Measurements from ENCODE around the gene ZNF566.
"Not testable (repeated sequence)": the region's sequence is repeated elsewhere in the genome, so short reads cannot be mapped to it uniquely, and the experiment has no call there.

The ZNF566 gene

DNA sequence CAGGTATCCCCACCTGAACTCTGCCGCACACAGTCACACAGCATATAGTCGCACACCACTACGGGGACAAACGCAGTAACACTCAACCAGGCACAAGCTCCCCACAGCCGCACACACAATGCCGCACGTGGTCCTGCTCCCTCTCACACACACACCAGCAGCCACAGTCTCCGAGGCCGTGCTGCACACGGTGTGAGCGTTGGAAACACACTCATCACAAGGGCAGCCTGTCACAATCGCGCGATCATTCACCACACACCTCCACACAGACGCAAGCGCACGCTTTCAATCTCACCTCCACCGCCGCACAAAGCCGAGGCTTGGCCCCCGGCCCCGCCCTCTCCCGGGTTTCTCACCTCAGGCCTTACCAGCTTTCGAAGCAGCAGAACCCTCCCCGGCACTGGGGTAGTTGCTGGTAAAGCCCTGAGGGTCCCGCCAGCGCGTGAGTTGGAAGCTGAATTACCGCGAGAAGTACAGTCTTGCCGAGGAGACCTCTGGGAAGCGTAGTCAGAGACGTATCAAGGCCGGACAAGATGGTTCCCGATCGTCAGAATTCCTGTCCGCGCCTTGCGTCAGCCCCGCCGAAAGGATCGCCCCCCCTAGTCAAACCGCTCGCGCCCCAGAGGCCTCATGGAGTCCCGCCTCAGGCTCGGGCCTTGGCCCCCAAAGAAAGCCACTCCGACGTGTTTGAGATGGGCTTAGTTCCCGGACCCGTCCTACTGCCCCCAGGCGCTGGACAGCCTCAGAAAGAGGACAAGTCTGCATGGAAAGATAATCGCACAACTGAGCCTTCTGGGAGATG lies at the start of gene ZNF566:
ZNF566 (minus strand) TSS at position 444 of the 802 bp plus-strand sequence. CDS start 13,004 bp downstream, outside the sequence.
- DNase-seq (ENCODE audit: low read depth, low spot score): peak; percentile 99

DNA sequence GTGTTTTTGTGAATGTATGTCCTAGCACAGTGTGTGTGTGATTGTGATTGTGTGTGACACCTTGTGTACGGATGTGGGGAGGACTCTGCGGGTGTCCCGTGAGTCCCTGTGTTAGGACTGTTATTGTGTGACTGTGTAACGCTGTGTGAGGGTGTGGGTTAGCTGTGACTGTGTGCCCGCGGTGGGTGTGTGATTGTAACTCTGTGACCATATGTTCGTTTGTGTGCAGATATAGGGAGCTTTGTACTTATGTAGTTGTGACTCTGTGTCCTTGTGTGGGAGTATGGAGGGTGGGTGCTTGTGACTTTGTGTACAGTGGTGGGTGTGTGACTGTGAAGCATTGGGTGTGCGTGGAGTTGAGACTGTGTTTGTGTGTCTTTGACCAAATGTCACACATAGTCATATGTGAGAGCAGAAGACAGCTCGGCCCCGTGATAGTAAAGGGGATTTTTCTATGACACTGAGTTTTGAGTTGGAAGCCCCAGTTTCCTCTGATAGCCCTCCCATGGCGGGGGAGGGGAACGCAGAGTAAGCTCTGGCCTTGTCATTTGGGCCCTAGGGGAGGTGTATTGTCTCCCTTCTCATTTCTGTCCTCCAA lies 39.7 kb upstream of the ZNF566 start:
- no peak for DNase-seq (ENCODE audit: low read depth, low spot score)

DNA sequence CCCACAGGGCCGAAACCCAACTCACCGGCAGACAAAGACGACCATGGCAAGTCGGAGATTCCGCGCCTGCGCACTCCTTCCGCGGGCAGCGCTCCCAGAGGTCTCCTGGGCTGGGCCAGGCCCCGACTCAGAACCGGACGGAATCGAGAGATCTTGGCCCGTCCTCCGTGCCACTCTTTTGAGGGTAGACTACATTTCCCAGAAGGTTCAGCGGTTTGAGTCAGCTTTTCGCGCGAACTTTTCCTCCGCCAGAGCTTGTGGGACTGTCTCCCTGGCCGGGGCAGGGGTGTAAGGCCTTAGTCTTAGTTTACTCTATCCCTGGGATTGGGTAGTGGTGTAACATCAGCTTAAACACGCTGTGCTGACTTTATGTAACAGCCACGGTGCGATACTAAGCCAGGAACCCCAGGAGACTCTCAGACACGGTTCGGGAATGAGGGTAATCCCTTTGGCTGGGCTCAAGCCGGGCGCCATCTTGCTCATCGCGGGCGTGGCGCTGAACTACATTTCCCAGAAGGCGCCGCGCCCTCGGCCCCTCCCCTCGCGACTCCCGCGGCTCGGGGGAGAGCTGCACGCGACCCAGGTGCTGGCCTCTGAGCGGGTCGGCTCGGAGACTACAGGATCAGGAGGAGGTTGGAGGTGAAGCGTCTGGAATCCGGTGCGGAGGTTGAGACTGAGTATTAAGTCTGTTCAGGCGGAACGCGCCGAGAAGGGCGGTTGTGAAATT lies 39.0 kb upstream of the ZNF566 start, which contains the start of gene ZNF260:
ZNF260 (minus strand) TSS at position 78 of the 727 bp plus-strand sequence. CDS start 13,033 bp downstream, outside the sequence.
- DNase-seq (ENCODE audit: low read depth, low spot score): peak; percentile 95

DNA sequence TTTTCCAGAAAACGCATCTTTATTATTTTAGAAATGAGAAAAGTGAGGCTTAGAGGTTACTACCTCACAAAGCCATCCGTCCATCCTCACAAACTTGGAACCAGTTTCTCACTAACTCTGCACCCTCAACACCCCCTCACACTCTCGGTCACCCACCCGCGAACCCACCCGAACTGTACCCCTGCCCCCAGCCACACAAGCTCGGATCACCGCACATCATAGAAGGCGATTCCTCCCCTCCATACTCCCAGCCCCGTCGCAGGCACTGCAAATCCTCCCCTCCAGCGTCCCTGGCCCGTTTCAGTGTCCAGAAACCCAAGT lies 38.5 kb upstream of the ZNF566 start:
- DNase-seq (ENCODE audit: low read depth, low spot score): no peak

DNA sequence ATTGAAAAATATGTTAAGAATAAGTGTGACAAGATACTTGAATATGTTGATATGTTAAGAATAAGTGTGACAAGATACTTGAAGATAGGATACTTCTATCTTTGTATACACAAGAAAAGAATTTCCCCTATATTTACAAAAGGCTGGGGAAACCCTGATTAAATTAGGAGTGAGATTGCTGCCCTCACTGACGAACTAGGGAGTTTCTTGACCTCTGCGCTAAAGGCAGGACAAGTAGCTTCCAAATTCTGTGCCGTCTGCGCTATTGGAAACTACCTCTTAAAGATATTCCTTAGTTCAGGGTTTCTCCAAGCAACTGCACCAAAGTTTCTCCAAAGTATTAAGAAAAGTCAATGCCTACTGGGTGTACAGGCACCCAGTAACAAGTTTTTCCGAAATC lies 38.0 kb upstream of the ZNF566 start:
- no peak for DNase-seq (ENCODE audit: low read depth, low spot score)

DNA sequence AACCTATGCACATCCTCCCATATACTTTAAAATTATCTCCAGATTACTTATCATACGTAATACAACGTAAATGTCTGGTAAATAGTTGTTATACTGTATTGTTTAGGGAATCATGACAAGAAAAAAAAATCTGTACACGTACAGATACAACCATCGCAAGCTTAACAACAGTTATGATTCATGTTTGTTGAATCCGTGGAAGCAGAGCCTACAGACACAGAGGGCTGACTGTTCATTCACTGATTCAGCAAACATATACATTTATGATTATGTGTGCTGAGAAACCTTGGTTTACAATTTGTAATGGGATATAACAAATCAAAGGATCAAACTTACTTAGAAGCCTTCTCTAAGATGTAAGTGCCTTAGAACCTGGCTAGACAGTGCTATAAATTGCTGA lies 37.2 kb upstream of the ZNF566 start:
- no peak for DNase-seq (ENCODE audit: low read depth, low spot score)

DNA sequence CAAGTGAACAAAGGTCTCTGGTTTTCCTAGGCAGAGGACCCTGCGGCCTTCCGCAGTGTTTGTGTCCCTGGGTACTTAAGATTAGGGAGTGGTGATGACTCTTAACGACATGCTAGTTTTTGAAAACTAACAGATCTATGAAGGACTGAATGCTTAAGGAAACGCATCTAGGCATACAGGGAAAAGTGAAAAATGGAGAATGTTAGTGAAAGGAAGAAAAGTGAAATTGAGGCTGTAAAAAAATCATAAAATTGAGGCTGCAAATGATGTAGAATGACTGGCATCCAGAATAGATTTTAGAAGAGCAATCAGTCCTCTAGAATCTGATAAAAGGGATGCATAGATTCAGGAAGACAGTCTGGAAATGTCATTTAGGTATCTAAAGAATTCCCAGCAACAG lies 35.3 kb upstream of the ZNF566 start:
- no peak for DNase-seq (ENCODE audit: low read depth, low spot score)

DNA sequence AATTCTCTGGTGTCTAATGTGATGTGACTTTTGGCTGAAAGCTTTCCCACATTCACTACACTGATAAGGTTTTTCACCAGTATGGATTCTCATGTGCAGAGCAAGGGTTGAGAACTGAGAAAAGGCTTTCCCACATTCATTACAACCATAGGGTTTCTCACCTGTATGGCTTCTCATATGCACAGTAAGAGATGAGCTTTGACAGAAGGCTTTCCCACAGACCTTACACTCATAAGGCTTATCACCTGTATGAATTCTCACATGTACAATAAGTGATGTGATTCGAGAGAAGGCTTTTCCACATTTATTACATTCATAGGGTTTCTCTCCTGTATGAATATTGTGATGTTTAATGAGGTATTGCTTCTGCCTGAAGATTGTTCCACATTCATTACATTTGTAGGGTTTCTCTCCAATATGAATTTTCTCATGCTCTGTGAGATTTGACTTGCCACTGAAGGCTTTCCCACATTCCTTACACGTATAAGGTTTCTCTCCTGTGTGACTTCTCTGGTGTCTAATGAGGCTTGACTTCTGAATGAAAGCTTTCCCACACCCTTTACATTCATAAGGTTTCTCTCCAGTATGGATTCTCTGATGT lies 24.8 kb upstream of the ZNF566 start:
- DNase-seq (ENCODE audit: low read depth, low spot score): no peak

DNA sequence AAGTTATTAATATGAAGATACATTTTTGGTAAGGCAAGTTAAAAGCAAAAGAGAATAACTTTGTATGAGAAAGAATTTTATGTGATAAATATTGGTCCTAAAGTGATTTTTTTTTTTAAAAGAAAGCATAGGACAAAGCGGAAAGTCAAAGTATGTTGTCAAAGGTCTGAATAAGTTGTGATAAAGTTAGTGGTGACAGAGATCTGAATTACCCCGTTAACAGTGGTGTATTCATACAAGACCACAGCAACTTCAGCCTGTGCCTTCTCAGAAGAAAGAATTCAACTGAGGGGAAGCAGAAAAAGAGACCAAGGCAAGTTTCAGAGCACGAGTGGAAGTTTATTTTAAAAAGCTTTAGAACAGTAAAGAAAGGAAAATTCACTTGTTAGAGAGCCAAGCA lies 19.0 kb upstream of the ZNF566 start:
- DNase-seq (ENCODE audit: low read depth, low spot score): no peak

DNA sequence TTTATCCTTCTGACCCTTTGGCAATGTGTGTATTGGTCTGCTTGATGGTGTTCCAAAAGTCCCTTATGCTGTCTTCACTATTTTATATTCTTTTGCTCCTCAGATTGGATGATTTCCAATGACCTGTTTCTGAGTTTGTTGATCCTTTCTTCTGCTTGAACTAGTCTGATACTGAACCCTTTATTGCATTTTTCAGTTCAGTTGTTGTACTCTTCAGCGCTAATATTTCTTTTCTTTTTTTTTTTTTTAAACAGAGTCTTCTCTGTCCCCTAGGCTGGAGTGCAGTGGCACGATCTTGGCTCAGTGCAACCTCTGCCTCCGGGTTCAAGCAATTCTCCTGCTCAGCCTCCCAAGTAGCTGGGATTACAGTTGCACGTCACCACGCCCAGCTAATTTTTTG lies 12.6 kb upstream of the ZNF566 start:
- no peak for DNase-seq (ENCODE audit: low read depth, low spot score)

DNA sequence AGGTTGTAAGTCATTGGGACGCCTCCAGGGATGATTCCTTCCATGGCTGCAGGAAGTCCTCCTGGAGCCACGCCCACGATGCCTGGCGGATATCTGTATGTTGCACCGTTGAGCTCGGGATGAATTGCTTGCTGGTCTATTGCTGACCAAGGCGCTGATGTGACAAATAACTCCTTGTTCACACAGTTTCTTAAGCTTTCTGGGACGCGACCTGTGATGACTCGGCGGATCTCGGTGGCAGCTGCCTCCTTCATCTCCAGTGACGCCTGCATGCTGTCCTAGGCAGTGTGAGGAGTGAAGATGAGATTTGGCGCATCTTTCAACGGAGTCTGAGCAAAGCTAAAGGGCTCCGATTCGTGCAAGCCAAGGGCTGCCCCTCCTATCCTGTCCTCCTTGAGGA lies 7.6 kb upstream of the ZNF566 start:
- DNase-seq (ENCODE audit: low read depth, low spot score): no peak

DNA sequence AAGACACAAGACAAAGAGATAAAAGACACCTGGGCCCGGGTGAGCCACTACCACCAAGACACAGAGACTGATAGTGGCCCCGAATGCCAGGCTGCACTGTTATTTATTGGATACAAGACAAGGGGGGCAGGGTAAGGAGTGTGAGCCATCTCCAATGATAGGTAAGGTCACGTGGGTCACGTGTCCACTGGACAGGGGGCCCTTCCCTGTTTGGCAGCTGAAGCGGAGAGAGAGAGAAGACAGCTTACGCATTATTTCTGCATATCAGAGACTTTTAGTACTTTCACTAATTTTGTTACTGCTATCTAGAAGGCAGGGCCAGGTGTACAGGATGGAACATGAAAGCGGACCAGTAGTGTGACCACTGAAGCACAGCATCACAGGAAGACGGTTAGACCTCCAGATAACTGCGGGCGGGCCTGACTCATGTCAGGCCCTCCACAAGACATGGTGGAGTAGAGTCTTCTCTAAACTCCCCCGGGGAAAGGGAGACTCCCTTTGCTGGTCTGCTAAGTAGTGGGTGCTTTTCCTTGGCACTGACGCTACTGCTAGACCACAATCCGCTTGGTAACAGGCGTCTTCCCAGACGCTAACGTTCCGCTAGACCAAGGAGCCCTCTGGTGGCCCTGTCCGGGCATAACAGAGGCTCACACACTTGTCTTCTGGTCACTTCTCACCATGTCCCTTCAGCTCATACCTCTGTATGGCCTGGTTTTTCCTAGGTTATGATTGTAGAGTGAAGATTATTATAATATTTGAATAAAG lies 3.5 kb upstream of the ZNF566 start:
- peak; percentile 63 for DNase-seq (ENCODE audit: low read depth, low spot score)

DNA sequence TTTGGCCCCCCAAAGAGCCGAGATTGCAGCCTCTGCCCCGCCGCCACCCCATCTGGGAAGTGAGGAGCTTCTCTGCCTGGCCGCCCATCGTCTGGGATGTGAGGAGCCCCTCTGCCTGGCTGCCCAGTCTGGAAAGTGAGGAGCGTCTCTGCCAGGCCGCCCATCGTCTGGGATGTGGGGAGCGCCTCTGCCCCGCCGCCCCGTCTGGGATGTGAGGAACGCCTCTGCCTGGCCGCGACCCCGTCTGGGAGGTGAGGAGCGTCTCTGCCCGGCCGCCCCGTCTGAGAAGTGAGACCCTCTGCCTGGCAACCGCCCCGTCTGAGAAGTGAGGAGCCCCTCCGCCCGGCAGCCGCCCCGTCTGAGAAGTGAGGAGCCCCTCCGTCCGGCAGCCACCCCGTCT lies 1.5 kb upstream of the ZNF566 start:
- not testable (repeated sequence) for DNase-seq (ENCODE audit: low read depth, low spot score)

DNA sequence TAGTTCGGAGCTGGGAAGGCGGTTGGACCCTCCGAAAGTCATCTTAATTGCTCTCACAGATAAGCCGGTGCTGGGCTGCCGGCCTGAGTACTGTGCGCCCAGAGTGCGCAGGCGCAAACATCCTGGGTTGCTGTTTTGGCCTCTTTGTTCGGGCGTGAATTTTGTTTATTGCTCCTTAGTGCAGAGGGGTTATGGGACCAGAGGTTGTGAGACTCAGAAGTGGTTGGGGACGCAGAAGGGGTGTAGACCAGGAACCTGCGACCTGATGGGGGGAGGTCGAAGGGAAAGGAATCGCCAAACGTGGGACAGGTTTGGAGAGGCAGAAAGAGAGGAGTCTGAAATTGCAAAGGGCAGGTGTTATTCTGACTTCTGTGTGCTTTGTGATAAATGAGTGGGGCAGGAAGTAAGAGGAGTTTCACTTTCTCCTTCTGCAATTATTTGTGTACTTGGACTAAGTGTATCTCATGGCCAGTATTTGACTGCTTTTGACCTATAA lies 607 bp upstream of the ZNF566 start:
- DNase-seq (ENCODE audit: low read depth, low spot score): peak; percentile 95

DNA sequence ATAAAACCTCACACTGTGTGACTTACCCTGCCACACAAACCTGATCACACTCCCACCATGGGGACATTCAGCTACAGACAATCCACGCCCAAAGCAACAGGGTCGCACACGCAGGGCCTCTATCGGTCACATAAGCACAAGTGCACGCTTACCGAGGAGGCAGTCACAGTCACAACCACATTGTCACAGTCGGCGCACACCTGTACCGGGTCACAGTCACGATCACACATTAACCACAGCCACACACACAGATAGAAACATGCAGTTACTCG lies 579 bp downstream of the ZNF566 start:
- no peak for DNase-seq (ENCODE audit: low read depth, low spot score)

DNA sequence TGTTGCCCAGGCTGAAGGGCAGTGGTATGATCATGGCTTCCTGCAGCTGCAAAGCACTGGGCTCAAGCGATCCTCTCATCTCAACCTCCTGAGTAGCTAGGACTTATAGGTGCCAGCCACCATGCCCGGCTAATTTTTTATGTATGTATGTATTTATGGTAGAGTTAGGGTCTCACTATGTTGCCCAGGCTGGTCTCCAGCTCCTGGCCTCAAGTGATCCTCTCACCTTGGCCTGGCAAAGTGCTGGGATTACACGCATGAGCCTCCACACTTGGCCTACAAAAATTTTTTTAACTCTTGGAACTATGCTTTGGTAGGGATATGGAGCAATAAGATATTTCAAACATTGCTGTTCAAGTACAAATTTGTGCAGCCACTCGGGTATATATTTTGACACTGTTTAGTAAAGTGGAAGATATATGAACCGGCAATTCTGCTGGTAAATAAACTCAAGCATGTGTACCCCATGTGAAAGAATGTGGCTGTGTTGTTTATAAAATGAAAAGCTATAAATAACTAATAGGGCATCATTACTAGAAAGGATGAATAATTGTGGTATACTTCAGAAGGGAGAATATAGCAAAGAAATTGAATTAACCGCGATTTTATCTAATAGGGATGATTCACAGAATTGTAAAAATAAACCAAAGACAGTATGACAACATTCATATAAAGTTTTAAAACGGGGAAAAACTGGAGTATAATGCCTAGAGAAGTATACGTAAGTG lies 1.1 kb downstream of the ZNF566 start:
- no peak for DNase-seq (ENCODE audit: low read depth, low spot score)

DNA sequence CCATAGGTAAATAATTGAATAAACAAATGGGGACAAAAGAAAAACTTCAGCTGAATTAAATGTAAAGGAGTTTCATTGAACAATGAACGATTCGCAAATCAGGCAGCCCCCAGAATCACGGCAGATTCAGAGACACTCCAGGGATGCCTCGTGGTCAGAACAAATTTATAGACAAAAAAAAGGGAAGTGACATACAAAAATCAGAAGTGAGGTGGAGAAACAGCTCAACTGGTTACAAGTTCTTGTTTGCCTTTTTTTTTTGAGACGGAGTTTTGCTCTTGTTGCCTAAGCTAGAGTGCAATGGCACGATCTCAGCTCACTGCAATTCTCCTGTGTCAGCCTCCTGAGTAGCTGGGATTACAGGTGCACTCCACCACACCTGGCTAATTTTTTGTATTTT lies 5.7 kb downstream of the ZNF566 start:
- no peak for DNase-seq (ENCODE audit: low read depth, low spot score)

DNA sequence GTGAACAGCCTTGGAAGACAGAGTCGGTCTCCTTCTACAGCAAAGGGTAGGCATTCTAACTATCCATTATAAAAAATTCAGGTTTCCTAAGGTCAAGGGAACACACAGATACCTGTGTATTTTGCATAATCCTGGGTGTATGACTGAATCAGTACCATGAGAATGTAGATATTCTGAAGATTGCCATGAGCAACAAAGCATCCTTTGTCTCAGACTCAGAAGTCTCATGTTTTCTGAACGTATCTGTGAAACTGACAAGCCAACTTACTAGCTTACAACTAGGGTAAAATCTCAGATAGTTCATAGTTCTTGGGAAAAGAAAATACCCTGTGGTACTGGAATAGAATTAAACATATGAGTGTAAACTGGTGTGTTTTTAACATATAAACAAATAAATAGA lies 6.5 kb downstream of the ZNF566 start:
- no peak for DNase-seq (ENCODE audit: low read depth, low spot score)

DNA sequence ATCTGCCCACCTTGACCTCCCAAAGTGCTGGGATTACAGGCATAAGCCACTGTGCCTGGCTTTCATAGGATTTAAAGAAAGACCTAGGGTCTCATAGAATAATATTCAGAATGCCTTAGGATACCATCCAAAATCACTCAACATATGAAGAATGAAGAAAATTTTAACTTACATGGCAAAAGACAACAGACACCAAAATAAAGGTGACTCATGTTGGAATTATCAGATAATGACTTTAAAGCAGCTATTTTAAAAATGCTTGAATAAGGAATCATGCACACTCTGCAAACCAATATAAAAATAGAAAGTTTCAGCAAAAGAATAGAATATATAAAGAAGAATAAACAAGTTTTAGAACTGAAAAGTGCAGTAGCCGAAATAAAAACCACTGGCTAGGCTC lies 29.3 kb downstream of the ZNF566 start:
- no peak for DNase-seq (ENCODE audit: low read depth, low spot score)

DNA sequence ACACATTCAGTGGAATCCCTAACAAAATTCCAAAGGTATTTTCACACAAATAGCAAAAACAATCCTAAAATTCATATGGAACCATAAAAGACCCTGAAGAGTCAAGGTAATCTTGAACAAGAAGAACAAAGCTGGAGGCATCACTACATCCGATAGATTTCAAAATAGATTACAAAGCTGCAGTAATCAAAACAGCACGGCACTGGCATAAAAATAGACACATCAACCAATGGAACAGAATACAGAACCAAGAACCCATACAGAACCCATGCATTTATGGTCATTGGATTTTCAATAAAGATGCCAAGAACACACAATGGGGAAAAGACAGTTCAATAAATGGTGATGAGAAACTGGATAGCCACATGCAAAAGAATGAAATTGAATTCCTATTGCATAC lies 32.5 kb downstream of the ZNF566 start:
- DNase-seq (ENCODE audit: low read depth, low spot score): no peak

DNA sequence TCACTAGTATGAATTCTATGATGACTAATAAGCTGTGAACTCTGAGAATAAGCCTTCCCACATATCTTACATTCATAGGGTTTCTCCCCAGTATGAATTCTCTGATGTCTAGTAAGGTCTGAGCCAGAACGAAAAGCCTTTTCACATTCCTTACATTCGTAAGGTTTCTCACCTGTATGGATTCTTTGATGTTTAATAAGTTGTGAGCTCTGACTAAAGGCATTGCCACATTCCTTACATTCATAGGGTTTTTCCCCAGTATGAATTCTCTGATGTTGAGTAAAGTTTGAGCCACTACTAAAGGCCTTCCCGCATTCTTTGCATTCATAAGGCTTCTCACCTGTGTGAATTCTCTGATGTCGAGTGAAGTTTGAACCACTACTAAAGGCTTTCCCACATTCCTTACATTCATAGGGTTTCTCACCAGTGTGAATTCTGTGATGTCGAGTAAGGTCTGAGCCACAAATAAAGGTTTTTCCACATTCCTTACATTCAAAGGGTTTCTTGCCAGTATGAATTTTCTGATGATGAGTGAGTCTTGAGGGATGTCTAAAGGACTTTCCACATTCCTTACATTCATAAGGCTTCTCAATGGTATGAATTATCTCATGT lies 40.2 kb downstream of the ZNF566 start:
- no peak for DNase-seq (ENCODE audit: low read depth, low spot score)

Data from iPS DF 19.7 (cell line).